Endothelial cell of umbilical vein (primary cell): ENCODE results near the gene SP6. TPM values are rescaled to one million over a fixed set of nuclear protein-coding genes. Genes with fewer than 3 reads are reported as not detected.

ENCODE experiments used
- BruUV-seq: library from RNA; stranded (reverse); fragments of 400-500 nt; replicated peaks from 2 replicates; lab custom pipeline; 2021; lab: Mats Ljungman, UMichigan
- CTCF ChIA-PET: fragments of 300-600, 350-600 bp; sonication (Branson Sonifier 250); formaldehyde crosslinking; loops from one replicate; lab custom pipeline; 2021; ENCODE audit warnings: antibody characterized with exemption, inconsistent platforms; lab: Charles Lee
- POLR2A ChIA-PET: fragments of 300-600, 350-600 bp; sonication (Branson Sonifier 250); formaldehyde crosslinking; loops from one replicate; lab custom pipeline; 2021; ENCODE audit warnings: antibody characterized with exemption, inconsistent platforms; lab: Charles Lee
- DNase-seq: peaks from one replicate; pipeline ENCODE4 v3.0.0-alpha.2; 2011; ENCODE audit warnings: low read depth, low spot score
- FAIRE-seq: peaks from 2 replicates; lab custom pipeline; 2011; peaks lifted over from hg19 to GRCh38; lab: Jason Lieb, UNC
- H2AFZ ChIP-seq: 2 replicates; pipeline ENCODE4 v1.6.0; 2012; ENCODE audit warnings: low read depth, low read length, control low read depth, inconsistent platforms
- H3K27ac ChIP-seq: 2 replicates; pipeline ENCODE4 v1.5.1; 2011; ENCODE audit warnings: low read depth, mild to moderate bottlenecking, control low read depth, low read length, moderate library complexity; ENCODE audit not compliant: insufficient read depth
- H3K27me3 ChIP-seq, 2 experiments: 2 replicates each; pipeline versions ENCODE4 v1.6.0 to v1.6.1; 2011; ENCODE audit warnings: low read length in 2 of 2, mixed read lengths in 1 of 2; ENCODE audit not compliant: control insufficient read depth in 2 of 2, insufficient read depth in 2 of 2
- H3K36me3 ChIP-seq, 2 experiments: 2 replicates in 1 of 2; 3 replicates in 1 of 2; pipeline ENCODE4 v1.5.1; 2011; ENCODE audit warnings: low read length in 2 of 2, mild to moderate bottlenecking in 1 of 2, moderate library complexity in 1 of 2; ENCODE audit not compliant: control insufficient read depth in 2 of 2, insufficient read depth in 2 of 2; ENCODE audit errors: extremely low read depth in 1 of 2
- H3K4me1 ChIP-seq: 3 replicates; pipeline ENCODE4 v1.5.1; 2011; ENCODE audit warnings: mild to moderate bottlenecking, low read length; ENCODE audit not compliant: control insufficient read depth, insufficient read depth; ENCODE audit errors: extremely low read depth
- H3K4me2 ChIP-seq: 2 replicates; pipeline ENCODE4 v1.6.1; 2011; ENCODE audit warnings: low read length, control low read depth, mixed read lengths; ENCODE audit not compliant: insufficient read depth
- H3K4me3 ChIP-seq, 3 experiments: fragments of 200-600 bp in 1 of 3; sonication (generic), shearing (Covaris generic) in 1 of 3; replicated peaks in 1 of 3; 2 replicates each; pipeline ENCODE4 v1.5.1; 2011 to 2016; ENCODE audit warnings: control low read depth in 3 of 3, low read length in 3 of 3, mild to moderate bottlenecking in 2 of 3, inconsistent platforms in 1 of 3, low read depth in 1 of 3, moderate library complexity in 1 of 3; ENCODE audit not compliant: insufficient read depth in 1 of 3
- H3K79me2 ChIP-seq: 2 replicates; pipeline ENCODE4 v1.6.0; 2012; ENCODE audit warnings: low read length, inconsistent platforms; ENCODE audit not compliant: control insufficient read depth, insufficient read depth
- H3K9ac ChIP-seq: replicated peaks from 2 replicates; pipeline ENCODE3; 2011; ENCODE audit warnings: low read length, control low read depth; ENCODE audit not compliant: insufficient read depth; ENCODE audit errors: extremely low read depth
- H3K9me1 ChIP-seq: replicated peaks from 3 replicates; pipeline ENCODE4 v1.6.0; 2011; ENCODE audit warnings: mild to moderate bottlenecking, low read length; ENCODE audit not compliant: control insufficient read depth, insufficient read depth; ENCODE audit errors: extremely low read depth
- H3K9me3 ChIP-seq: replicated peaks from 2 replicates; pipeline ENCODE4 v1.5.1; 2012; ENCODE audit warnings: low read length, inconsistent platforms; ENCODE audit not compliant: control insufficient read depth, insufficient read depth
- H4K20me1 ChIP-seq: replicated peaks from 2 replicates; pipeline ENCODE3; 2011; ENCODE audit warnings: mild to moderate bottlenecking, low read length; ENCODE audit not compliant: control insufficient read depth, insufficient read depth; ENCODE audit errors: extremely low read depth
- CTCF ChIP-seq, 2 donors: IDR thresholded peaks; 1 replicate in 1 of 2; 2 replicates in 1 of 2; pipeline ENCODE4 v1.5.1; 2011; ENCODE audit warnings: low read length in 2 of 2, mild to moderate bottlenecking in 2 of 2, moderate library complexity in 2 of 2, control low read depth in 1 of 2, inconsistent platforms in 1 of 2, low read depth in 1 of 2; ENCODE audit not compliant: insufficient read depth in 1 of 2; ENCODE audit errors: extremely low read depth in 1 of 2
- EZH2 ChIP-seq: IDR thresholded peaks from 2 replicates; pipeline ENCODE4 v1.6.1; 2012; ENCODE audit warnings: borderline replicate concordance, low read depth, mild to moderate bottlenecking, moderate library complexity, low read length, inconsistent platforms; ENCODE audit not compliant: severe bottlenecking
- FOS ChIP-seq: IDR thresholded peaks from 2 replicates; pipeline ENCODE4 v1.6.1; 2011; ENCODE audit warnings: mild to moderate bottlenecking, low read length, moderate library complexity, borderline replicate concordance; ENCODE audit not compliant: insufficient read depth
- GATA2 ChIP-seq: IDR thresholded peaks from 2 replicates; pipeline ENCODE4 v1.7.0; 2011; ENCODE audit warnings: low read depth, mild to moderate bottlenecking, moderate library complexity, mixed read lengths, low read length; ENCODE audit not compliant: insufficient read length, insufficient read depth
- JUN ChIP-seq: IDR thresholded peaks from 2 replicates; pipeline ENCODE4 v1.6.1; 2011; ENCODE audit warnings: borderline replicate concordance, low read depth; ENCODE audit not compliant: insufficient read length, insufficient read depth
- MAX ChIP-seq: IDR thresholded peaks from 2 replicates; pipeline ENCODE4 v1.6.1; 2011; ENCODE audit not compliant: insufficient read depth, insufficient read length
- MYC ChIP-seq: IDR thresholded peaks from one replicate; pipeline ENCODE4 v1.6.1; 2011; ENCODE audit warnings: mild to moderate bottlenecking, low read depth, low read length
- POLR2A ChIP-seq: IDR thresholded peaks from 2 replicates; pipeline ENCODE4 v1.6.1; 2012; ENCODE audit warnings: low read depth, mild to moderate bottlenecking, control low read depth, low read length
- POLR2AphosphoS5 ChIP-seq: IDR thresholded peaks from 2 replicates; pipeline ENCODE4 v1.6.1; 2012; ENCODE audit warnings: low read depth, mild to moderate bottlenecking, control low read depth, low read length, moderate library complexity; ENCODE audit not compliant: insufficient read depth
- dilution Hi-C: fragments of 300-500 bp; cut with MboI; formaldehyde crosslinking; loops from one replicate; pipeline ENCODE4 v1.15.0; 2019; ENCODE audit warnings: low sequenced_read_pairs; ENCODE audit not compliant: extremely low pct_ligation_motif_present
- intact Hi-C: fragments of 100-400 bp; cut with micrococcal nuclease; formaldehyde crosslinking; loops from one replicate; pipeline ENCODE4 v1.10.0; 2022
- polyA plus RNA-seq, 4 experiments: library from polyadenylated mRNA; depleted of rRNA in 3 of 4; stranded (reverse) in 3 of 4; unstranded in 1 of 4; fragments of >200 nt; gene quantifications; 2 replicates each; pipeline versions ENCODE4 v1.2.1 to v1.2.3, GENCODE V29; 2011 to 2012; ENCODE audit warnings: missing spikeins in 1 of 4
- total RNA-seq: library from RNA; stranded (reverse); gene quantifications from 2 replicates; pipeline ENCODE4 v1.2.3, GENCODE V29; 2021

Gene SP6
- total and polyA plus RNA-seq, 2 donors (not counting 3 experiments of a cell fraction or from before 2014, with no cell fraction given) = 0.11 to 1.3 TPM

GRCh38 chr17:47813512-47814031, 37.4 kb downstream of the SP6 start:
- dilution Hi-C loops (no loop called here), intact Hi-C loops (no loop called here)
- Histone ChIP-seq H3K36me3 (peaks cover 7 to 63% of the 10 kb centered on the region in 2 experiments), H3K9ac (no peak overlapping the region), H4K20me1 (no peaks in the 10 kb centered on the region), H3K4me2 (no peak overlapping the region), H3K9me3 (no peaks in the 10 kb centered on the region), H3K27ac (no peak overlapping the region), H2AFZ (no peak overlapping the region), H3K27me3 (no peaks in the 10 kb centered on the region), H3K4me3 (no peak overlapping the region), H3K9me1 (no peaks in the 10 kb centered on the region), H3K79me2 (no peaks in the 10 kb centered on the region), H3K4me1 (peaks cover 9% of the 10 kb centered on the region)
- FAIRE-seq (no peak), DNase-seq (no peak)
- POLR2A ChIA-PET = no interaction called here
- CTCF ChIA-PET = no interaction called here
- TF ChIP-seq EZH2 = no peak
- no peak for TF ChIP-seq POLR2AphosphoS5
- TF ChIP-seq MYC = no peak
- no peak for TF ChIP-seq JUN
- no peak for TF ChIP-seq GATA2
- TF ChIP-seq FOS = no peak
- TF ChIP-seq POLR2A = no peak
- no TSS peak for BruUV-seq

GRCh38 chr17:47813077-47813476, 37.9 kb downstream of the SP6 start:
- no peaks in the 10 kb centered on the region for H3K9me1 ChIP-seq
- no peak overlapping the region for H3K4me3 ChIP-seq
- dilution Hi-C loops (no loop called here), intact Hi-C loops (no loop called here)
- TF ChIP-seq MYC (no peak), FOS (no peak), CTCF (IDR thresholded peaks at IDR 0.05; ENCODE audit: extremely low read depth in 1 of 2, insufficient read depth in 1 of 2, low read depth in 1 of 2, low read length in 2 of 2) (no peak), MAX (no peak), JUN (no peak), GATA2 (no peak), EZH2 (no peak), POLR2AphosphoS5 (no peak), POLR2A (no peak)
- no peak for FAIRE-seq
- H3K27me3 ChIP-seq = no peaks in the 10 kb centered on the region
- H3K4me2 ChIP-seq = no peak overlapping the region
- CTCF ChIA-PET = no interaction called here
- H2AFZ ChIP-seq = no peak overlapping the region
- H3K9me3 ChIP-seq = no peaks in the 10 kb centered on the region
- POLR2A ChIA-PET = no interaction called here
- BruUV-seq = no TSS peak
- peaks cover 7 to 63% of the 10 kb centered on the region in 2 experiments for H3K36me3 ChIP-seq
- no peaks in the 10 kb centered on the region for H3K79me2 ChIP-seq
- DNase-seq = no peak
- no peak overlapping the region for H3K27ac ChIP-seq
- H3K4me1 ChIP-seq = peaks cover 9% of the 10 kb centered on the region
- no peaks in the 10 kb centered on the region for H4K20me1 ChIP-seq
- H3K9ac ChIP-seq = no peak overlapping the region
